ENCODE measurements around the gene OGT. TPM values are rescaled to one million over a fixed set of nuclear protein-coding genes. Genes with fewer than 3 reads are reported as not detected.
A peak's percentile ranks its signal among the peaks of the same experiment; 100 is the strongest.
"Not testable (repeated sequence)": the region's sequence is repeated elsewhere in the genome, so short reads cannot be mapped to it uniquely, and the experiment has no call there.

Gene OGT
- total RNA-seq, 2 experiments from 2014 or later = 345 to 362 TPM

DNA sequence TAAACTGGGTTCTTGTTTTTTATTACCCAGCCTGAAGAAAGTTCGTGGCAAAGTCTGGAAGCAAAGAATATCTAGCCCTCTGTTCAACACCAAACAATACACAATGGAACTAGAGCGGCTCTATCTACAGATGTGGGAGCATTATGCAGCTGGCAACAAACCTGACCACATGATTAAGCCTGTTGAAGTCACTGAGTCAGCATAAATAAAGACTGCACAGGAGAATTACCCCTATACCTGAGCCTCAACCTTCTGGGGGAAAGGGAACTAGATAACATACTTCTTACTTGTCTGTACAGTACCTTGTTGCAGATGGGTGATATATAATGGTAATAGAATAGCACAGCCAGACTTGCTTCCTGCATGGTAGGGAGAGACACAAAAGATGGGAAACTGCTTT lies 40.7 kb downstream of the OGT start:
- Mint-ChIP-seq H3K4me1 (no peaks in the 10 kb centered on the region), H3K27ac (peak overlapping the region; percentile 19), H3K36me3 (ENCODE audit: low read depth) (peaks cover 36% of the 10 kb centered on the region), H3K9me3 (no peaks in the 10 kb centered on the region), H3K27me3 (no peaks in the 10 kb centered on the region), H3K4me3 (no peak overlapping the region)
- no peak for DNase-seq
- ChIA-PET POLR2A (no interaction called here), CTCF (no interaction called here)

DNA sequence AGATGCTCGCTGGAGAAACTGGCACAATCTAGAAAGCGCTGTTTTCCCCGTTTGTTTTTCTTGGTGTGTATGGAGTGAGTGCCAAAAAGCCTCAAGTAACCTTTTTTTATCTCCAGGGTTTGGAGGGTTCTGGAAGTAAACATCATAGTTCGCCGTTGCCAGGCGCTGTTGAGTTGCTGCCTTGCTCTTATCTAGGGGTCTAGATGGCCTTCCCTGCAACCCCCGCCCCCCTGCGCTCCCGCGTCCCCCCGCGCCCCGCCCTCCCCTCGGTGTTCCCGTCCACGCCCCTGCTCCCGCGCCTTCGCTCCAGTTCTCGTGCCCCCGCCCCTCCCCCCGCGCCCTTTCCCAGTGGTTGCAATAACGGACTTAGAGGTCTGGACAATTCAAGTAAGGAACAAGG lies 44.8 kb downstream of the OGT start:
- Mint-ChIP-seq H3K36me3 (ENCODE audit: low read depth) (peaks cover 34% of the 10 kb centered on the region), H3K4me1 (no peaks in the 10 kb centered on the region), H3K4me3 (no peak overlapping the region), H3K27me3 (no peaks in the 10 kb centered on the region), H3K27ac (no peak overlapping the region), H3K9me3 (no peaks in the 10 kb centered on the region)
- ChIA-PET CTCF (no interaction called here), POLR2A (no interaction called here)
- DNase-seq = no peak

DNA sequence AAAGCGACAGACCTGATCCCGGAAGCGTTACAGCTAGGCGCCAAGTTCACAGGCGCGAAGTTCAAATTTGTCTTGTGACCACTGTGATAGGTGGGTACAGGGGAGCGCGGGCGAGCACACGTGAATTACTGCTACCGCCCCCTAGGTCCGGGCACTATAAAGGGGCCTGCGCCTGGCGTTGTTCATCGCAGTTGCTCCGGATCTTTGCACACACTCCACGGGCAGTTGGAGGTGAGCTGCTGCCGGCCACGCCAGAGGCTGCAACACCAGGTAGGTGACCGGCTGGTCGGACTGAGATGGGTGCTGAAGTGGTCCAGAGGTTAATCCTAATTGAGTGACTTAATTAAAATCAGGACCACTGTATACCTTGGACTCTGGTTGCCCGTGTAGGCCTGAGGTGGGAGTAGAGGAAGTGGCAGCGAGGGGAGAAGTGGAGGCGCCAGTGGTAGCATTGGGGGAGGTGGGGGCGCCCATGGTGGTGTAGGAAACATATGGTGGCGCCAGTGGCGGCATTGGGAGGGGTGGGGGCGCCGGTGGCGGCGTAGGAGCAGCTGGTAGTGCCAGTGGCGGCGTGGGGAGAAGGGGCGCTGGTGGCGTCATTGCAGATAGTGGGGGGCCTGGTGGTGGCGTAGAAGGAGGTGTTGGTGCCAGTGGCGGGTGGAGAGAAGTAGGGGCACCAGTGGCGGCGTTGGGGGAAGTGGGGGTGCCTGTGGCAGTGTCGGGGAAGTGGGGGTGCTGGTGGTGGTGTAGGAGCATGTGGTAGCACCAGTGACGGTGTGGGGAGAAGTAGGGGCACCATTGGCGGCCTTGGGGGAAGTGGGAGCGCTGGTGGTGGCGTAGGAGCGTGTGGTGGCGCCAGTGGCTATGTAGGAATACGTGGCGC lies 45.6 kb downstream of the OGT start, which contains the start of gene GCNA:
GCNA (plus strand) TSS at position 185 of the 883 bp plus-strand sequence. CDS start 2,385 bp downstream, outside the sequence.
- no peak for DNase-seq
- Mint-ChIP-seq H3K36me3 (ENCODE audit: low read depth) (peaks cover 32% of the 10 kb centered on the region), H3K27ac (no peak within 1 kb of the TSS), H3K9me3 (no peaks in the 10 kb centered on the region), H3K4me3 (no peak within 1 kb of the TSS), H3K27me3 (no peaks in the 10 kb centered on the region), H3K4me1 (no peaks in the 10 kb centered on the region)
- ChIA-PET POLR2A (no interaction called here), CTCF (no interaction called here)

DNA sequence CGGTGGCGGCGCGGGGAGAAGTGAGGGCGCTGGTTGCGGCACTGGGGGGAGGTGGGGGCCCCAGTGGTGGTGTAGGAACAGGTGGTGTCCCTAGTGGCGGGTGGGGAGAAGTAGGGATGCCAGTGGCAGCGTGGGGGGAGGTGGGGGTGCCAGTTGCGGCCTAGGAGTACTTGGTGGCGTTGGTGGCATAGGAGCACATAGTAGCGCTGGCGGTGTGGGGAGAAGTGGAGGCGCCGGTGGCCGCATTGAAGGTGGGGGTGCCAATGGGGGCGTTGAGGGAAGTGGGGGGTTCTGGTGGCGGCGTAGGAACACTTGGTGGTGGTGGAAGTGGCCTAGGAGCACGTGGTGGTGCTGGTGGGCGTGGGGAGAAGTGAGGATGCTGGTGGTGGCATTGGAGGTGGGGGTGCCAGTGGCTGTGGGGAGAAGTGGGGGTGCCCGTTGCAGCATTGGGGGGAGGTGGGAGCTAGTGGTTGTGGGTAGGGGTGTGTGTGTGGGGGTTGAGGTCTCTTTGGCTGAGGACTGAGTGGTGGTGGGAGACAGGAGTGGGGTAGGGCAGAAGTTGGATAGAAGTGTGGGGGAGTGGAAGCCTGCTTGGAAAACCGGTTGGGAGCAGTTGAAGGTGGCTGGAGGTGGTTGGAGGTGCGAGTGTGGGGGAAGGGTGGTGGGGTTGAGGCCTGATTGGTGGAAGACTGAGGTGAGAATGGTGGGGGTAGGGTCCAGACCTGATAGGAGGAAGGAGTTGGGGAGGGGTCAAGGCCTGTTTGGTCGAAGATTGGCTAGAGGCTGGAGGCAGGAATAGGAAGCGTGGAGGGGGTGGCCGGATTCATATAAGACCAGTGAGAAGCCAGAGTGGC lies 46.5 kb downstream of the OGT start:
- ChIA-PET POLR2A (no interaction called here), CTCF (no interaction called here)
- Mint-ChIP-seq H3K4me1 (no peaks in the 10 kb centered on the region), H3K27me3 (no peaks in the 10 kb centered on the region), H3K27ac (no peak overlapping the region), H3K36me3 (ENCODE audit: low read depth) (peaks cover 24% of the 10 kb centered on the region), H3K4me3 (no peak overlapping the region), H3K9me3 (no peaks in the 10 kb centered on the region)
- no peak for DNase-seq

DNA sequence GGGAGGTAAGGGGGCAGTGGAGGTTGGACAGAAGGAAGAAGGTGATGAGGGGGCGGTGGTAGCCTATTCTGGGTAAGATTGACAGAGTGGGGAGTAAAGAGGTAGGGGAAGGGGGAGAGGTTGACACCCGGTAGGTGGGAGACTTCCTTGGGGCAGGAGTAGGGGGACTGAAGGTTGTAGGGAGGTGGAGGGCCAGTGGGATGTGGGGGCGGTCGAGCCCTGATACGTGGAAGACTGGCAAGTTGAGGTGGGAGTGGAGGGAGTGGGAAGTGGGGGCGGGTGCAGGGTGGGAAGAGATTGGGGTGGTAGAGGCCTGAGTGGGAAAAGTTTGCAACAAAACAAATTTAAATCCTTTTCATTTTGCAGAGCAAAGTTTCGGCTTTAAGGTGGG lies 47.1 kb downstream of the OGT start:
- H3K4me1 Mint-ChIP-seq = no peaks in the 10 kb centered on the region
- H3K4me3 Mint-ChIP-seq = no peak overlapping the region
- ChIA-PET CTCF (no interaction called here), POLR2A (no interaction called here)
- H3K27ac Mint-ChIP-seq = no peak overlapping the region
- H3K36me3 Mint-ChIP-seq (ENCODE audit: low read depth) = peaks cover 22% of the 10 kb centered on the region
- H3K9me3 Mint-ChIP-seq = no peaks in the 10 kb centered on the region
- H3K27me3 Mint-ChIP-seq = no peaks in the 10 kb centered on the region
- no peak for DNase-seq

DNA sequence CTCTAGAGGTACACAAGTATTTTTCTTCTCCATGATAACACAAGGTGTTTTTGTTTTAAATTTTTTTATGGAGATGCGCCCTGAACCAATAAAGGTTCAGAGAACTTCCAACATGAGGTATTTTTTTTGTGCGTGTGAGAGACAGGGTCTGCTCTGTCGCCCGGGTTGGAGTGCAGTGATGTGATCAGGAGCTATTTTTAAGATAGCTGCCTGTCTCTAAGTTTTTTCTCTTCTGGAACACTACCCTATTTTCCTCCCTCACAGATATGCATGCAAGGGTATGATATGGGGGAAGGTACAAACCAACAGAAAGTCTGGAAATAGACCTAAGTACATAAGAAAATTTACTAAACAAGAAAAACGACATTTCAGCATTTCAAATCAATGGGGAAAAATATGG lies 48.3 kb downstream of the OGT start:
- no peaks in the 10 kb centered on the region for H3K27me3 Mint-ChIP-seq
- no peak overlapping the region for H3K4me3 Mint-ChIP-seq
- ChIA-PET CTCF (no interaction called here), POLR2A (no interaction called here)
- H3K36me3 Mint-ChIP-seq (ENCODE audit: low read depth) = peaks cover 25% of the 10 kb centered on the region
- peaks cover 3% of the 10 kb centered on the region for H3K4me1 Mint-ChIP-seq
- no peak for DNase-seq
- no peak overlapping the region for H3K27ac Mint-ChIP-seq
- no peaks in the 10 kb centered on the region for H3K9me3 Mint-ChIP-seq

DNA sequence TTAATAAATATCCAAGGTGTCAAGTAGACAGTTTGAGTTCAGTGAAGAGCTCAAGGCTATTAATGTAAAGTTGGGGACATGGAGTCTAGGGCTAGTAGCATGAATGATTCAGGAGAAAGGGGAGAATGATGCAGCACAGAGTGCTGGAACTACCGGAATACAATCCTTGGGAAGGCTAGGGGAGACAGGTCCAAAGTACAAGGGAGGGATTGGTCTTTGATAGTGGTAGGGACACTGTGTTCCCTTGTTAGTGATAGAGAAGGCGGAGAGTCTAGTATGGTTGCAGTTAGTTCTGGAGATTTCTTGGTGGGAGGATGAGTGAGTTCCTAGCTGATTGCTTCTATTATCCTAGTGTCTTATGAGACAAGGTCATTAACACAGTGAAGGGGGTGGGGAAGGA lies 54.0 kb downstream of the OGT start:
- CTCF ChIA-PET = no interaction called here
- no peaks in the 10 kb centered on the region for H3K9me3 Mint-ChIP-seq
- DNase-seq = no peak
- H3K4me3 Mint-ChIP-seq = no peak overlapping the region
- POLR2A ChIA-PET = no interaction called here
- no peak overlapping the region for H3K27ac Mint-ChIP-seq
- peaks cover 9% of the 10 kb centered on the region for H3K4me1 Mint-ChIP-seq
- no peaks in the 10 kb centered on the region for H3K27me3 Mint-ChIP-seq
- peaks cover 17% of the 10 kb centered on the region for H3K36me3 Mint-ChIP-seq (ENCODE audit: low read depth)

DNA sequence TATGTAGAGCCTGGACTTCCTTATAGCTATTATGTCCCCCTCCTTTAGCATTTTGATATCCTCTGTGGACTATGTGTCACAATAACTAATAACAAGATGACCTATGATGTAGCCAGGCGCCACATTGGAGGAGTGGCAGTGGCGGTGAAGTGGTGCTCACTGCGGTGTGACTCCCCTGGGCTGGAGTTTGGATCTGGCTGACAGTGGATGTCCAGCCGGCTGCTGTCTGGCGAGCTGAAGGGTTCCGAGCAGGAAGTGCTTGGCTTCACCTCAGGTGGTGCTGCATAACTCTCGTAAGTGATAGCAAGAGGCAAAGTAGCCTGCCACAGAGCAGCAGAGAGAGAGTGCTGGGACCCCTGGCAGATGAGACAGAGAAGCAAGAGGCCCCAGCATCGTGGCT lies 60.3 kb downstream of the OGT start:
- H3K4me3 Mint-ChIP-seq, H3K4me1 Mint-ChIP-seq, DNase-seq, H3K27me3 Mint-ChIP-seq, CTCF ChIA-PET, POLR2A ChIA-PET, H3K27ac Mint-ChIP-seq, H3K9me3 Mint-ChIP-seq: not testable (repeated sequence)
- peaks cover 13% of the 10 kb centered on the region for H3K36me3 Mint-ChIP-seq (ENCODE audit: low read depth)

DNA sequence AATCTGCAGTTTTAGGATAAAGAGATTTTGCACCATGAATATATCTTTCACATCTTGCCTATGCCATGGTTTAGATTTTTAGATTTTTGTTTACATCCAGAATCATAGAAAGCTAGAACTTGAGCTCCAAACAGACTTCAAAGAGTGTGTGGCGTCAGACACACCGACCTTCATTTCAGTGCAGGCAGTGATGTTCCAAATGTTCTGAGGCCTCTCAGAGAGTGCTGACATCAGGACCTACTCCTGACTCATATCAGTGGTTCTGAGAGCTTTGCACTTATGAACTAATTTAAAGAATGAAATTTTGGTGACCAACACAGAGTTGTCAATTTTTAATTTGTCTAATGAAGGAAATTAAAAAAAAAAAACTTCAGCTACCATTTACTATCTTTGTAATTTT lies 67.1 kb downstream of the OGT start:
- Mint-ChIP-seq H3K4me1 (peaks cover 15% of the 10 kb centered on the region), H3K36me3 (ENCODE audit: low read depth) (peaks cover 51% of the 10 kb centered on the region), H3K4me3 (no peak overlapping the region), H3K27ac (no peak overlapping the region), H3K9me3 (no peaks in the 10 kb centered on the region), H3K27me3 (no peaks in the 10 kb centered on the region)
- ChIA-PET POLR2A (no interaction called here), CTCF (no interaction called here)
- DNase-seq = no peak

DNA sequence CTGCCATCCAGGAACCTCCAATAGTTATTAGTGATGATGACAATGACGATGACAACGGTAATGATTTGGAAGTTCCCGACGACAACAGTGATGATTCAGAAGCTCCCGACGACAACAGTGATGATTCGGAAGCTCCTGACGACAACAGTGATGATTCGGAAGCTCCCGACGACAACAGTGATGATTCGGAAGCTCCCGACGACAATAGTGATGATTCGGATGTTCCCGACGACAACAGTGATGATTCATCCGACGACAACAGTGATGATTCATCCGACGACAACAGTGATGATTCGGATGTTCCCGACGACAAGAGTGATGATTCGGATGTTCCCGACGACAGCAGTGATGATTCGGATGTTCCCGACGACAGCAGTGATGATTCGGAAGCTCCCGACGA lies 70.7 kb downstream of the OGT start:
- H3K4me1 Mint-ChIP-seq = peaks cover 48% of the 10 kb centered on the region
- H3K27me3 Mint-ChIP-seq = no peaks in the 10 kb centered on the region
- peaks cover 70% of the 10 kb centered on the region for H3K36me3 Mint-ChIP-seq (ENCODE audit: low read depth)
- POLR2A ChIA-PET = no interaction called here
- H3K9me3 Mint-ChIP-seq = no peaks in the 10 kb centered on the region
- no peak overlapping the region for H3K4me3 Mint-ChIP-seq
- CTCF ChIA-PET = no interaction called here
- H3K27ac Mint-ChIP-seq = no peak overlapping the region
- no peak for DNase-seq

DNA sequence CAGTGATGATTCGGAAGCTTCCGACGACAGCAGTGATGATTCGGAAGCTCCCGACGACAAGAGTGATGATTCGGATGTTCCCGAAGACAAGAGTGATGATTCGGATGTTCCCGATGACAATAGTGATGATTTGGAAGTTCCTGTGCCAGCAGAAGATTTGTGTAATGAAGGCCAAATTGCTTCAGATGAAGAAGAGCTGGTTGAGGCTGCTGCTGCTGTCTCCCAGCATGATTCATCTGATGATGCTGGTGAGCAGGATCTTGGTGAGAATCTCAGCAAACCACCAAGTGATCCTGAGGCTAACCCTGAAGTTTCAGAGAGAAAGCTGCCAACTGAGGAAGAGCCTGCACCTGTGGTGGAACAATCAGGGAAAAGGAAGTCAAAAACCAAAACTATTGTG lies 71.2 kb downstream of the OGT start:
- H3K27me3 Mint-ChIP-seq = no peaks in the 10 kb centered on the region
- ChIA-PET CTCF (no interaction called here), POLR2A (no interaction called here)
- peaks cover 53% of the 10 kb centered on the region for H3K4me1 Mint-ChIP-seq
- H3K36me3 Mint-ChIP-seq (ENCODE audit: low read depth) = peaks cover 74% of the 10 kb centered on the region
- H3K4me3 Mint-ChIP-seq = no peak overlapping the region
- DNase-seq = no peak
- H3K27ac Mint-ChIP-seq = no peak overlapping the region
- no peaks in the 10 kb centered on the region for H3K9me3 Mint-ChIP-seq

DNA sequence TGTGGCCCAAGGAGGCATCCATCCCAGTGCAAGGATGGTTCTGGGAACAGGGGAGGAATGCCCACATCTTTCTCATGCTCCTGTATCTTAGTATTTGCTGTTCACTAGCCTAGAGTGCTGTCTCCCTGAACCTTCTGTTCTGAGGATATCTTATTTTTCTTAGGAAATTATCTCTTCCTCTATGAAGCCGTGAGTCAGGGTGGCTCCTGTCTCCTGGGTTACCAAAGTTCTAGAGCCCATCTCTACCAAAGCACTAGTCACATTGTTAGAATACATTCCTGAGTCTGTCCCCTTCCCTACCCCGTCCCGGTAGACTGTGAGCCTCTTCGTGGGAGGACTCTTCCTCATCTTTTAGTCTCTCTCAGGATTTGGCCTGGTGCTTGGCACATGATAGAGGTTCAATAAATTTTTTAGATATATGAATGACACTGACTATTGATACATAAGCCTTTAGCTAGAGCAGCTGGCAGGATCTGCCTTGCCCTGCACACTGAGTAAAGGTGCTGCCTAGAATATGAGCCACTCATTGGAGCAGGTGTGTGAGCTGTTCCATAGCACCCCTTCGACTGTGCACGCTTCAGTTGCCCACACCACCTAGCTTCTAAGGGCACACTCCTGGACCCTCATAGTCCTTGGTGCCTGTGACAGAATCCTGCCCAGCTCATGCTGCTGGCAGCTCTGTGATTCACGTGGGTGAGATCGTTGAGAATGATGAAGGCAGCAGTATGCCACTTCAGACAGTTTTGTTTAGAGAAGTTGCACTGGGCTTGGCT lies 72.1 kb downstream of the OGT start:
- H3K27ac Mint-ChIP-seq = peak overlapping the region; percentile 79
- peaks cover 60% of the 10 kb centered on the region for H3K4me1 Mint-ChIP-seq
- no peak for DNase-seq
- no peak overlapping the region for H3K4me3 Mint-ChIP-seq
- POLR2A ChIA-PET = no interaction called here
- CTCF ChIA-PET = interaction anchor here (0.5 kb wide), 1 partner anchor 92 kb away, joined by 4 read pairs; no protein-coding TSS in a partner anchor
- no peaks in the 10 kb centered on the region for H3K27me3 Mint-ChIP-seq
- H3K9me3 Mint-ChIP-seq = no peaks in the 10 kb centered on the region
- H3K36me3 Mint-ChIP-seq (ENCODE audit: low read depth) = peaks cover 79% of the 10 kb centered on the region
